HG02763 (cell line): ENCODE results near the gene HS3ST3A1.
"Not testable (repeated sequence)": the region's sequence is repeated elsewhere in the genome, so short reads cannot be mapped to it uniquely, and the experiment has no call there.

Experiments used
- ATAC-seq: cut with Tn5 transposase; IDR thresholded peaks from one replicate; pipeline ENCODE4 v1.9.1; 2021; ENCODE audit warnings: mild to moderate bottlenecking, moderate library complexity; ENCODE audit not compliant: unreplicated experiment

HS3ST3A1 gene

GRCh38 chr17:13575922-13576419 lies 25.8 kb downstream of the HS3ST3A1 start:
- no peak for ATAC-seq

- ATAC-seq = no peak
Observed at GRCh38 chr17:13575466-13575865, 26.3 kb downstream of the HS3ST3A1 start.

GRCh38 chr17:13572581-13572980 lies 29.1 kb downstream of the HS3ST3A1 start:
- no peak for ATAC-seq

GRCh38 chr17:13569398-13570123 lies 32.2 kb downstream of the HS3ST3A1 start:
- ATAC-seq = no peak

- no peak for ATAC-seq
Observed at GRCh38 chr17:13568582-13569397, 32.9 kb downstream of the HS3ST3A1 start.

GRCh38 chr17:13563866-13564265 lies 37.9 kb downstream of the HS3ST3A1 start:
- ATAC-seq = no peak

GRCh38 chr17:13562271-13562800 lies 39.4 kb downstream of the HS3ST3A1 start:
- ATAC-seq = no peak

- ATAC-seq = no peak
Observed at GRCh38 chr17:13561606-13562270, 40.0 kb downstream of the HS3ST3A1 start.

GRCh38 chr17:13560935-13561334 lies 40.8 kb downstream of the HS3ST3A1 start:
- ATAC-seq = no peak

GRCh38 chr17:13558588-13558987 lies 43.1 kb downstream of the HS3ST3A1 start:
- ATAC-seq = no peak

GRCh38 chr17:13557077-13557476 lies 44.7 kb downstream of the HS3ST3A1 start:
- no peak for ATAC-seq

GRCh38 chr17:13554231-13554630 lies 47.5 kb downstream of the HS3ST3A1 start:
- no peak for ATAC-seq

- no peak for ATAC-seq
Observed at GRCh38 chr17:13550291-13550690, 51.4 kb downstream of the HS3ST3A1 start.

- not testable (repeated sequence) for ATAC-seq
Observed at GRCh38 chr17:13548576-13548975, 53.2 kb downstream of the HS3ST3A1 start.

GRCh38 chr17:13546851-13547250 lies 54.9 kb downstream of the HS3ST3A1 start:
- ATAC-seq = no peak

- no peak for ATAC-seq
Observed at GRCh38 chr17:13545941-13546340, 55.8 kb downstream of the HS3ST3A1 start.

GRCh38 chr17:13544765-13545164 lies 57.0 kb downstream of the HS3ST3A1 start:
- no peak for ATAC-seq

GRCh38 chr17:13544292-13544691 lies 57.4 kb downstream of the HS3ST3A1 start:
- ATAC-seq = no peak

GRCh38 chr17:13542636-13543035 lies 59.1 kb downstream of the HS3ST3A1 start:
- ATAC-seq = no peak

- ATAC-seq = no peak
Observed at GRCh38 chr17:13541032-13541480, 60.7 kb downstream of the HS3ST3A1 start.

GRCh38 chr17:13540546-13540945 lies 61.2 kb downstream of the HS3ST3A1 start:
- no peak for ATAC-seq
